ENCODE results near the gene LMTK3. TPM values are rescaled to one million over a fixed set of nuclear protein-coding genes. Genes with fewer than 3 reads are reported as not detected.

The LMTK3 gene
- polyA plus RNA-seq, 1 experiment = 0.25 TPM

DNA sequence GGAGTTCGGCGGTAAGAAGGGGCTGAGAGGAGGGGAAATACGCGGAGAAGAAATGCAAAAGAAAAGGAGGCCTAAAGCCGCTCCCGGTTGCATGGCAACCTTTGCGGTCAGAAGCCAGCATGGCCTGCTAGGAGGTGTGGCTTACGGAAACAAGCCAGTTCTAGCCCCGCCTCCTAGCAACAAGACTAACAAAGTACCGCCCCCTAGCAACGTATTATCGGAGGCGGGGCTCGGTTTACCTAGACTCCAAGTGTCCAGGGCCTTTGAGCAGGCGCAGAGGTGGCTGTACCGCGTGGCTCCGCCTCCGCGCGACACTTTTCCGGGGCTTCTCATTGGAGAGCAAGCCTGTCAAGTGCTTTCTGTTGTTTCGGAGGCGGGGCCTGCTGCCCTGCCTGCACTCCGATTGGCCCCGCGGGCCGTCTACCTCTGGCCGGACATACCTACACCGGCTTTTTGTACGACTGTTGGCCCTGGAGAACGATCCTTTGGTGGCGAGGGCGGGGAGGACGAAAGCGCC, 42.8 kb downstream of the LMTK3 start:
- H3K27me3 ChIP-seq (ENCODE audit: control insufficient read depth, insufficient read depth, low read length) = no peaks in the 10 kb centered on the region
- no peak for TF ChIP-seq CTCF (IDR thresholded peaks at IDR 0.05; ENCODE audit: low read depth, low read length)
- peak; percentile 100 for DNase-seq (ENCODE audit: low read depth, low spot score)
- CTCF ChIA-PET = no interaction called here
- POLR2A ChIA-PET = no interaction called here
- no peaks in the 10 kb centered on the region; the same call in 1 of the 2 replicates for H3K9me3 ChIP-seq (ENCODE audit: control insufficient read depth, insufficient read depth, low read length)
- peak overlapping the region; percentile 86 for H3K4me3 ChIP-seq (ENCODE audit: low read depth, low read length)
- peak overlapping the region; percentile 97 for H3K27ac ChIP-seq (ENCODE audit: low read depth, low read length)

DNA sequence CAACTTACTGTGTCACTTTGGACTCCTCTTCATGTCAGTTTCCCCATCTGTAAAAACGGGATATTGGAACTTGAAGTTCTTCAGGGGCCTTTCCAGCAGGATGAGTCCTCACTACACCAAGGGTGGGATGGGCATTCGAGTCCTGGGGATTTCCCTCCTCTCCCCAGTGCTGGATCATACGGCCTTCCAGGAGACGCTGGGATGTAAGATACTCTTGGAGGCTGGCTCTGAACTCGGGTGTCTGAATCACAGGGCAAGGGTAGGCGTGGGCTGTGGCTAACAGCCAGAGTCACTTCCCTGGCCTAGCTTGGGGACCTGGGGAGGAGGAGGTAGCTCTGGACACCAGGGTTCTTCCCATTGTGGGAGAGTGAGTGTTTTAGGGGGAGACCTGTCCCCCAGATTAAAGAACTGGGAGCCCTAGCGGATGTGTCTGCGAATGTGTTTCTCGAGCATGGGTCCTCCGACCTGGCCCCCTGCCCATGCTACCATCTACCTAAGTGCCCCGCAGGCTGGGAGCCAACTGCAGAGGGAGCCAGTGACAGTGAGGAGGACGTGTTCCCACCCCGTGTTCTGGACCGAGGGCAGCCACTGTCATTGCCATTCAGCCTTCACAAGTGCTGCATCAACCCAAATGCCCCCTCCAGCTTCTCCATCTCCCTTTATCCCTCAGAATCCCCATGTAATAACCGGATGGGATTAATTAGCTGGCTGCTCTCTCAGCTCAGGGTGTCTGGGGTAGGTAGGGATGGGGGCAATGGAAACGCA, 44.9 kb downstream of the LMTK3 start:
- H3K9me3 ChIP-seq (ENCODE audit: control insufficient read depth, insufficient read depth, low read length) = no peaks in the 10 kb centered on the region; the same call in 1 of the 2 replicates
- CTCF ChIA-PET = interaction anchor here (0.6 to 1.5 kb wide), 4 partner anchors 23 to 121 kb away, joined by 3 to 4 read pairs (median 3); no protein-coding TSS in a partner anchor
- POLR2A ChIA-PET = no interaction called here

DNA sequence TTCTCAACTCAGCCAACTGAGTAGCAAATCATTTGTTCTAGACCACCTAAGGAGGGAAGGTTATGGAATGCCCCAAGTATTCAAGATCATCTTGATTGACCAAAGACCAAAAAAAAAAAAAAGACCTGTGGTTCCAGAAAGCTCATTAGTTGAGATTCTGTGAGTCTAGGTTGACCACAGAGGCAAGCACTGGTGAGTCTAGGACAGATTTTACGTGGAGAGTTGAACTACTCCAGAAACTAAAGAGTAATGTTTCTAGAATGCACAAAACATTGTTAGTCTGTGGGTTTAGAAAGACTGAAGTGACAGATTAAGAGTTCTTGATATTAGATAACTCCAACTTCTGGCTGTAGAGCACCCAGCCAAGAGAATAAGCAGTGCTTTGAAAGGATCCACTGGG, 46.4 kb downstream of the LMTK3 start:
- POLR2A ChIA-PET = no interaction called here
- H3K27me3 ChIP-seq (ENCODE audit: control insufficient read depth, insufficient read depth, low read length) = no peaks in the 10 kb centered on the region
- H3K9me3 ChIP-seq (ENCODE audit: control insufficient read depth, insufficient read depth, low read length) = no peaks in the 10 kb centered on the region; the same call in 1 of the 2 replicates
- H3K27ac ChIP-seq (ENCODE audit: low read depth, low read length) = no peak overlapping the region
- CTCF ChIA-PET = no interaction called here
- no peak for TF ChIP-seq CTCF (IDR thresholded peaks at IDR 0.05; ENCODE audit: low read depth, low read length)
- no peak overlapping the region for H3K4me3 ChIP-seq (ENCODE audit: low read depth, low read length)
- DNase-seq (ENCODE audit: low read depth, low spot score) = no peak

More for the DNA sequence above, 44.9 kb downstream of the LMTK3 start:
- Histone ChIP-seq H3K4me3 (ENCODE audit: low read depth, low read length) (no peak overlapping the region), H3K27me3 (ENCODE audit: control insufficient read depth, insufficient read depth, low read length) (no peaks in the 10 kb centered on the region), H3K27ac (ENCODE audit: low read depth, low read length) (peak overlapping the region; percentile 21)
- TF ChIP-seq CTCF (IDR thresholded peaks at IDR 0.05; ENCODE audit: low read depth, low read length) = no peak
- DNase-seq (ENCODE audit: low read depth, low spot score) = peak; percentile 15

DNA sequence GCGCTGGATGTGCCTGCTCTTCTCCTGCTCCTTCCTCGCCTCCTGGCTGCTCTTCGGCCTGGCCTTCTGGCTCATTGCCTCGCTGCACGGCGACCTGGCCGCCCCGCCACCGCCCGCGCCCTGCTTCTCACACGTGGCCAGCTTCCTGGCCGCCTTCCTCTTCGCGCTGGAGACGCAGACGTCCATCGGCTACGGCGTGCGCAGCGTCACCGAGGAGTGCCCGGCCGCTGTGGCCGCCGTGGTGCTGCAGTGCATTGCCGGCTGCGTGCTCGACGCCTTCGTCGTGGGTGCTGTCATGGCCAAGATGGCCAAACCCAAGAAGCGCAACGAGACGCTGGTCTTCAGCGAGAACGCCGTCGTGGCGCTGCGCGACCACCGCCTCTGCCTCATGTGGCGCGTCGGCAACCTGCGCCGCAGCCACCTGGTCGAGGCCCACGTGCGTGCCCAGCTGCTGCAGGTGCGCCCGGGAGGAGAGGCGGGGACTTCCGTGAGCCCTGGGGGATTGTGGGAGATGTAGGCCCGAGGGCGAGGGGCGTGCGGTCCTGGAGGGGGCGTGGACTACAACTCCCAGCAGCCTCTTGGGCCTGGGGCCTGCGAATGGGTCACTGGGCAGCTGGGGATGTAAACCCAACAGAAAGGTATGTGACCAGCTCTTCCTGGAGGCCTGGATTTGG, 49.5 kb downstream of the LMTK3 start:
- no peak for DNase-seq (ENCODE audit: low read depth, low spot score)
- no peaks in the 10 kb centered on the region; the same call in 1 of the 2 replicates for H3K9me3 ChIP-seq (ENCODE audit: control insufficient read depth, insufficient read depth, low read length)
- no peak for TF ChIP-seq CTCF (IDR thresholded peaks at IDR 0.05; ENCODE audit: low read depth, low read length)
- POLR2A ChIA-PET = interaction anchor here (0.5 kb wide), 1 partner anchor 715 kb away, joined by 10 read pairs; no protein-coding TSS in a partner anchor
- no peak overlapping the region for H3K27ac ChIP-seq (ENCODE audit: low read depth, low read length)
- no peaks in the 10 kb centered on the region for H3K27me3 ChIP-seq (ENCODE audit: control insufficient read depth, insufficient read depth, low read length)
- no peak overlapping the region for H3K4me3 ChIP-seq (ENCODE audit: low read depth, low read length)
- CTCF ChIA-PET = interaction anchor here (1.1 to 1.3 kb wide), 2 partner anchors 17 to 28 kb away, joined by 3 to 4 read pairs; no protein-coding TSS in a partner anchor

- POLR2A ChIA-PET = no interaction called here
- H3K9me3 ChIP-seq (ENCODE audit: control insufficient read depth, insufficient read depth, low read length) = no peaks in the 10 kb centered on the region; the same call in 1 of the 2 replicates
These were observed 50.0 kb downstream of the LMTK3 start for GRCh38 chr19:48461651-48461981.

More at GRCh38 chr19:48461651-48461981, 50.0 kb downstream of the LMTK3 start:
- CTCF ChIA-PET = interaction anchor here (1.1 to 1.3 kb wide), 2 partner anchors 17 to 28 kb away, joined by 3 to 4 read pairs; no protein-coding TSS in a partner anchor
- H3K4me3 ChIP-seq (ENCODE audit: low read depth, low read length) = no peak overlapping the region
- no peak overlapping the region for H3K27ac ChIP-seq (ENCODE audit: low read depth, low read length)
- DNase-seq (ENCODE audit: low read depth, low spot score) = no peak
- H3K27me3 ChIP-seq (ENCODE audit: control insufficient read depth, insufficient read depth, low read length) = no peaks in the 10 kb centered on the region
- no peak for TF ChIP-seq CTCF (IDR thresholded peaks at IDR 0.05; ENCODE audit: low read depth, low read length)
